HEK293T (cell line): ENCODE results near the gene EIF1.

ENCODE experiments used
- ARNT ChIP-seq: fragments of 450-650 bp; IDR thresholded peaks from 2 replicates; pipeline ENCODE4 v1.6.1; 2017; ENCODE audit warnings: mild to moderate bottlenecking
- CTBP1 ChIP-seq: fragments of 450-650 bp; IDR thresholded peaks from 2 replicates; pipeline ENCODE4 v1.6.1; 2016; ENCODE audit warnings: borderline replicate concordance
- ELF4 ChIP-seq: fragments of 450-650 bp; IDR thresholded peaks from 2 replicates; pipeline ENCODE4 v1.6.1; 2017; ENCODE audit warnings: antibody characterized with exemption
- FOXM1 ChIP-seq: fragments of 450-650 bp; IDR thresholded peaks from 2 replicates; pipeline ENCODE4 v1.6.1; 2017; ENCODE audit warnings: mild to moderate bottlenecking, borderline replicate concordance
- HDGF ChIP-seq: fragments of 450-650 bp; IDR thresholded peaks from 2 replicates; pipeline ENCODE4 v1.6.1; 2017; ENCODE audit warnings: antibody characterized with exemption, borderline replicate concordance
- LEF1 ChIP-seq: fragments of 450-650 bp; IDR thresholded peaks from 2 replicates; pipeline ENCODE4 v1.6.1; 2017; ENCODE audit warnings: mild to moderate bottlenecking, borderline replicate concordance
- SP1 ChIP-seq: fragments of 450-650 bp; IDR thresholded peaks from 2 replicates; pipeline ENCODE4 v1.6.1; 2017
- TF ChIP-seq, protein P1 (sequence below): fragments of 450-650 bp; IDR thresholded peaks from 2 replicates; pipeline ENCODE4 v1.6.1; 2016

DNA sequence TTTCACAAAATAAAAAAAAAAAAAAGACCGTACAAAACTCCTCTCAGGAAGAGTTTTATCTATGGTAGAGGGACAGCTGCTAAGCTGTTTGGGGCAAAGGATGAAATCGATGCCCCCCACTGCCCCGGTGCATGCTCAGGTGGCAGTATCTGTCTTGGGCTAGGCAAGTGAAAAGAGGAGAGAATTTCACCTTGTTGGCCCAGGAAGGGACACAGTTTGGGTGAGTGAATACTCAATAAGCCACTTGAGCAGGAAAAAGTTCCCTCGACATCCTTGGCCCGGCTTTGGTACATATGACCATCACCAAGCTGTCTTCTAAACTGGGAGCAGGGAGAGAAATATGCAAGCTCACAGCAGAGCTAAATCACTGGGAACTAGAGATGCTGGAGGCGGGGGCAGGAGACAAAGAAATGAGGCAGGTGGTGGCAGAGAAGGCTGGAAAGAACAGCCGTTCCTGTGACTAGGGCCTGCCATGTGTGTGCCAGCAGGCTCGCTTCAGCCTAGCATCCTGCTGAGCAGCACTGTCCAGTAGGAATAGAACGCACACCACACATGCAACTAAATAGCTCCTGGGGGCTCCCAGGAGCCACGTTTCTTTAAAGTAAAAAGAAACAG is 8.2 kb upstream of the EIF1 start:
- TF ChIP-seq SP1 (no peak), CTBP1 (no peak), ARNT (no peak), ELF4 (no peak), FOXM1 (no peak), LEF1 (no peak), HDGF (no peak)
- TF ChIP-seq, protein P1, sequence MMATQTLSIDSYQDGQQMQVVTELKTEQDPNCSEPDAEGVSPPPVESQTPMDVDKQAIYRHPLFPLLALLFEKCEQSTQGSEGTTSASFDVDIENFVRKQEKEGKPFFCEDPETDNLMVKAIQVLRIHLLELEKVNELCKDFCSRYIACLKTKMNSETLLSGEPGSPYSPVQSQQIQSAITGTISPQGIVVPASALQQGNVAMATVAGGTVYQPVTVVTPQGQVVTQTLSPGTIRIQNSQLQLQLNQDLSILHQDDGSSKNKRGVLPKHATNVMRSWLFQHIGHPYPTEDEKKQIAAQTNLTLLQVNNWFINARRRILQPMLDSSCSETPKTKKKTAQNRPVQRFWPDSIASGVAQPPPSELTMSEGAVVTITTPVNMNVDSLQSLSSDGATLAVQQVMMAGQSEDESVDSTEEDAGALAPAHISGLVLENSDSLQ = no peak
